ENCODE results near the gene ATP6V0E1. TPM values are rescaled to one million over a fixed set of nuclear protein-coding genes. Genes with fewer than 3 reads are reported as not detected.

Gene ATP6V0E1
- total RNA-seq, 4 donors from 2014 or later: 170 to 254 (median 198) TPM

GRCh38 chr5:173001229-173001841, 17.8 kb downstream of the ATP6V0E1 start:
- 37 to 42% methylated on average over 9 of the region's 9 CpGs for WGBS, 2 donors
- H3K4me1 ChIP-seq: peaks cover 59% of the 10 kb centered on the region in 2 donors
- H3K27ac ChIP-seq: peak overlapping the region in 2 of 3 donors; percentile 2 to 44
- DNase-seq: peak; percentile 36 to 58
- intact Hi-C loops (cut with DNase I): no loop called here
- H3K9me3 ChIP-seq: no peaks in the 10 kb centered on the region
- H3K36me3 ChIP-seq: peaks cover 3 to 4% of the 10 kb centered on the region in 2 donors
- no peaks in the 10 kb centered on the region for H3K27me3 ChIP-seq
- H3K4me3 ChIP-seq (replicated peaks in 1 of 3): no peak overlapping the region
- TF ChIP-seq POLR2A (IDR thresholded peaks at IDR 0.05): no peak
- TF ChIP-seq, protein P1, sequence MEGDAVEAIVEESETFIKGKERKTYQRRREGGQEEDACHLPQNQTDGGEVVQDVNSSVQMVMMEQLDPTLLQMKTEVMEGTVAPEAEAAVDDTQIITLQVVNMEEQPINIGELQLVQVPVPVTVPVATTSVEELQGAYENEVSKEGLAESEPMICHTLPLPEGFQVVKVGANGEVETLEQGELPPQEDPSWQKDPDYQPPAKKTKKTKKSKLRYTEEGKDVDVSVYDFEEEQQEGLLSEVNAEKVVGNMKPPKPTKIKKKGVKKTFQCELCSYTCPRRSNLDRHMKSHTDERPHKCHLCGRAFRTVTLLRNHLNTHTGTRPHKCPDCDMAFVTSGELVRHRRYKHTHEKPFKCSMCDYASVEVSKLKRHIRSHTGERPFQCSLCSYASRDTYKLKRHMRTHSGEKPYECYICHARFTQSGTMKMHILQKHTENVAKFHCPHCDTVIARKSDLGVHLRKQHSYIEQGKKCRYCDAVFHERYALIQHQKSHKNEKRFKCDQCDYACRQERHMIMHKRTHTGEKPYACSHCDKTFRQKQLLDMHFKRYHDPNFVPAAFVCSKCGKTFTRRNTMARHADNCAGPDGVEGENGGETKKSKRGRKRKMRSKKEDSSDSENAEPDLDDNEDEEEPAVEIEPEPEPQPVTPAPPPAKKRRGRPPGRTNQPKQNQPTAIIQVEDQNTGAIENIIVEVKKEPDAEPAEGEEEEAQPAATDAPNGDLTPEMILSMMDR (IDR thresholded peaks at IDR 0.05): no peak

- H3K4me3 ChIP-seq (replicated peaks in 1 of 3): no peak overlapping the region
- DNase-seq: no peak
- WGBS, 2 donors: 88 to 90% methylated on average over 3 of the region's 3 CpGs
- H3K9me3 ChIP-seq: no peaks in the 10 kb centered on the region
- H3K36me3 ChIP-seq: no peaks in the 10 kb centered on the region
- H3K27ac ChIP-seq: peak overlapping the region in 1 of 3 donors; percentile 41
- H3K27me3 ChIP-seq: no peaks in the 10 kb centered on the region
- peaks cover 62 to 71% of the 10 kb centered on the region in 2 donors for H3K4me1 ChIP-seq
- no peak for TF ChIP-seq POLR2A (IDR thresholded peaks at IDR 0.05)
- TF ChIP-seq, protein P1 (IDR thresholded peaks at IDR 0.05): no peak
- intact Hi-C loops (cut with DNase I): no loop called here
These were observed 19.8 kb downstream of the ATP6V0E1 start for GRCh38 chr5:173003360-173003759.

- intact Hi-C loops (cut with DNase I): no loop called here
- no peaks in the 10 kb centered on the region for H3K36me3 ChIP-seq
- peak overlapping the region in 1 of 3 donors; percentile 41 for H3K27ac ChIP-seq
- peaks cover 58 to 67% of the 10 kb centered on the region in 2 donors for H3K4me1 ChIP-seq
- no peaks in the 10 kb centered on the region for H3K27me3 ChIP-seq
- WGBS, 2 donors: 84 to 89% methylated on average over 2 of the region's 2 CpGs
- TF ChIP-seq POLR2A (IDR thresholded peaks at IDR 0.05): no peak
- TF ChIP-seq, protein P1 (IDR thresholded peaks at IDR 0.05): no peak
- no peaks in the 10 kb centered on the region for H3K9me3 ChIP-seq
- no peak overlapping the region for H3K4me3 ChIP-seq (replicated peaks in 1 of 3)
- DNase-seq: no peak
These were observed 20.4 kb downstream of the ATP6V0E1 start for GRCh38 chr5:173004013-173004412.

DNA sequence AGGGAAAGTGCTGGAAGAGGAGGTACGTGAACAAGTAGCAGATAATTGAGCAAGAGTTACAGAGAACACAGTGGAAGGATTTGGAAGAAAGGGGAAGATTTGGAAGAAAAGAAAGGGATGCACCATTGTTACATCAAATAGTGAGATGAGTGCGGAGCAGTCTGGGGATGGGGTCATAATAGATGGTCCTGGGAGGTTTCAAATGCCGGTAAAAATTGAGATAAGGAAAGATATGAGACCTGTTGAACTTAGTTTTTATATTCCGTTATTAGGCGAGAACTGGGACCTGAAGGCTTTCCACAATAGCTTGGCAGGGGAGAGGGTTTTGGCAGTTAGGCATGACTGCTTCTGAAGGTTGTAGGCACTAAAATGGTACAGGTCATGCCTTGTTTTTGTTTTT, 20.9 kb downstream of the ATP6V0E1 start:
- H3K4me3 ChIP-seq (replicated peaks in 1 of 3): no peak overlapping the region
- H3K36me3 ChIP-seq: no peaks in the 10 kb centered on the region
- WGBS, 2 donors: 66 to 75% methylated on average over 5 of the region's 5 CpGs
- H3K27ac ChIP-seq: peak overlapping the region in 1 of 3 donors; percentile 41
- peaks cover 54 to 63% of the 10 kb centered on the region in 2 donors for H3K4me1 ChIP-seq
- intact Hi-C loops (cut with DNase I): no loop called here
- no peak for DNase-seq
- no peak for TF ChIP-seq POLR2A (IDR thresholded peaks at IDR 0.05)
- TF ChIP-seq, protein P1 (IDR thresholded peaks at IDR 0.05): no peak
- no peaks in the 10 kb centered on the region for H3K9me3 ChIP-seq
- no peaks in the 10 kb centered on the region for H3K27me3 ChIP-seq

- no peaks in the 10 kb centered on the region for H3K9me3 ChIP-seq
- no peaks in the 10 kb centered on the region for H3K27me3 ChIP-seq
- no peaks in the 10 kb centered on the region for H3K36me3 ChIP-seq
- DNase-seq: no peak
- H3K4me1 ChIP-seq: peaks cover 38 to 43% of the 10 kb centered on the region in 2 donors
- peak overlapping the region in 1 of 3 donors; percentile 68 for H3K27ac ChIP-seq
- TF ChIP-seq, protein P1 (IDR thresholded peaks at IDR 0.05): no peak
- TF ChIP-seq POLR2A (IDR thresholded peaks at IDR 0.05): no peak
- no peak overlapping the region for H3K4me3 ChIP-seq (replicated peaks in 1 of 3)
- 77 to 80% methylated on average over 6 of the region's 6 CpGs for WGBS, 2 donors
- intact Hi-C loops (cut with DNase I): loop anchor here (10.0 kb wide), 1 partner anchor 135 kb away; the partner anchor contains the start of gene BNIP1
These were observed 26.4 kb downstream of the ATP6V0E1 start for GRCh38 chr5:173010021-173010420.
